HG02981 (cell line): ENCODE measurements around the gene BTBD16.

ENCODE experiments used
- ATAC-seq: cut with Tn5 transposase; IDR thresholded peaks from one replicate; pipeline ENCODE4 v1.9.1; 2021; ENCODE audit warnings: mild to moderate bottlenecking, moderate library complexity; ENCODE audit not compliant: unreplicated experiment

BTBD16 gene

GRCh38 chr10:122271076-122271475, at the start of gene BTBD16:
Gene BTBD16, plus strand, starts transcription at chr10:122271296. Its CDS starts 3,786 bp downstream, at chr10:122275082.
- ATAC-seq = no peak

GRCh38 chr10:122221958-122222357, 49.1 kb upstream of the BTBD16 start:
- no peak for ATAC-seq

- no peak for ATAC-seq
These were observed 48.5 kb upstream of the BTBD16 start for GRCh38 chr10:122222638-122223037.

GRCh38 chr10:122224159-122224558, 46.9 kb upstream of the BTBD16 start:
- ATAC-seq = no peak

GRCh38 chr10:122225330-122225729, 45.8 kb upstream of the BTBD16 start:
- ATAC-seq = no peak

- ATAC-seq = no peak
These were observed 43.3 kb upstream of the BTBD16 start for GRCh38 chr10:122227754-122228153.

- ATAC-seq = no peak
These were observed 41.4 kb upstream of the BTBD16 start for GRCh38 chr10:122229666-122230065.

- ATAC-seq = no peak
These were observed 40.9 kb upstream of the BTBD16 start for GRCh38 chr10:122230222-122230621.

GRCh38 chr10:122232769-122233168, 38.3 kb upstream of the BTBD16 start:
- no peak for ATAC-seq

GRCh38 chr10:122233857-122234348, 37.2 kb upstream of the BTBD16 start:
- ATAC-seq = no peak

GRCh38 chr10:122234416-122234815, 36.7 kb upstream of the BTBD16 start:
- no peak for ATAC-seq

GRCh38 chr10:122236690-122237306, 34.3 kb upstream of the BTBD16 start:
- no peak for ATAC-seq

- no peak for ATAC-seq
These were observed 33.6 kb upstream of the BTBD16 start for GRCh38 chr10:122237331-122237990.

- ATAC-seq = no peak
These were observed 31.4 kb upstream of the BTBD16 start for GRCh38 chr10:122239578-122240257.

GRCh38 chr10:122240401-122240800, 30.7 kb upstream of the BTBD16 start:
- no peak for ATAC-seq

GRCh38 chr10:122241836-122242235, 29.3 kb upstream of the BTBD16 start:
- no peak for ATAC-seq

GRCh38 chr10:122243550-122243949, 27.5 kb upstream of the BTBD16 start:
- ATAC-seq = no peak

GRCh38 chr10:122244001-122244975, 26.8 kb upstream of the BTBD16 start:
- ATAC-seq = no peak

- ATAC-seq = no peak
These were observed 26.0 kb upstream of the BTBD16 start for GRCh38 chr10:122245136-122245535.

GRCh38 chr10:122245897-122246296, 25.2 kb upstream of the BTBD16 start:
- no peak for ATAC-seq
